Subcutaneous adipose tissue (tissue), 4 donors: Measurements from ENCODE around the gene UGT1A5. TPM values are rescaled to one million over a fixed set of nuclear protein-coding genes. Genes with fewer than 3 reads are reported as not detected.

ENCODE experiments used
- CTCF ChIP-seq: fragments of 450-650 bp; IDR thresholded peaks from one replicate; pipeline ENCODE4 v1.5.1; 2016; ENCODE audit warnings: low read depth, mild to moderate bottlenecking, control low read depth, antibody characterized with exemption, moderate library complexity
- total RNA-seq, 4 donors: library from RNA; depleted of rRNA; stranded (reverse); fragments of >200 nt; gene quantifications; one replicate each; pipeline ENCODE4 v1.1.0, GENCODE V29; 2016

UGT1A5 gene
- total RNA-seq, 4 donors from 2014 or later, result not detected

- TF ChIP-seq CTCF, result no peak
These were observed 104.7 kb downstream of the UGT1A5 start for GRCh38 chr2:233817361-233817911.

- TF ChIP-seq CTCF, result no peak
These were observed 105.4 kb downstream of the UGT1A5 start for GRCh38 chr2:233817995-233818638.

- no peak for TF ChIP-seq CTCF
These were observed 106.2 kb downstream of the UGT1A5 start for GRCh38 chr2:233818639-233819621.

GRCh38 chr2:233819884-233820773 lies 107.4 kb downstream of the UGT1A5 start:
- no peak for TF ChIP-seq CTCF

GRCh38 chr2:233820774-233821105 lies 108.0 kb downstream of the UGT1A5 start:
- TF ChIP-seq CTCF, result no peak

GRCh38 chr2:233821196-233821595 lies 108.5 kb downstream of the UGT1A5 start:
- no peak for TF ChIP-seq CTCF
